ENCODE data around the gene AQP6. TPM values are rescaled to one million over a fixed set of nuclear protein-coding genes. Genes with fewer than 3 reads are reported as not detected.

Gene AQP6
- total and polyA plus RNA-seq, 10 of the 15 experiments (the other 5 are each of a cell fraction or from before 2014, with no cell fraction given), result not detected

GRCh38 chr12:49969651-49970429, 2.9 kb upstream of the AQP6 start:
- Histone ChIP-seq H3K79me2 (ENCODE audit: control insufficient read depth, insufficient read depth, low read length) (no peaks in the 10 kb centered on the region), H3K36me3 (ENCODE audit: control insufficient read depth in 2 of 2, insufficient read depth in 2 of 2, low read length in 1 of 2) (no peaks in the 10 kb centered on the region), H3K27me3 (replicated peaks in 1 of 2; ENCODE audit: control insufficient read depth in 2 of 2, insufficient read depth in 2 of 2, low read length in 1 of 2) (peaks cover 4 to 5% of the 10 kb centered on the region in 2 experiments; a peak in 3 of 4 replicates), H3K4me3 (no peak overlapping the region), H2AFZ (ENCODE audit: control insufficient read depth, low read depth, low read length) (no peak overlapping the region), H3K9me3 (replicated peaks; ENCODE audit: control insufficient read depth, insufficient read depth, low read length) (no peaks in the 10 kb centered on the region), H3K4me2 (ENCODE audit: control insufficient read depth, insufficient read depth) (no peak overlapping the region), H3K27ac (ENCODE audit: control insufficient read depth, insufficient read depth) (no peak overlapping the region), H3K4me1 (ENCODE audit: control insufficient read depth, insufficient read depth, low read length) (peaks cover 8% of the 10 kb centered on the region), H4K20me1 (ENCODE audit: control insufficient read depth, insufficient read depth) (no peaks in the 10 kb centered on the region), H3K9ac (ENCODE audit: control insufficient read depth, insufficient read depth, low read length) (no peak overlapping the region)
- TF ChIP-seq ZNF592 (IDR thresholded peaks at IDR 0.05) (no peak), NR2C1 (IDR thresholded peaks at IDR 0.05) (no peak), HDAC2 (IDR thresholded peaks at IDR 0.05) (no peak), ZNF274 (IDR thresholded peaks at IDR 0.05; ENCODE audit: insufficient read depth, insufficient read length) (no peak), DPF2 (IDR thresholded peaks at IDR 0.05) (no peak), EP300 (IDR thresholded peaks at IDR 0.05; ENCODE audit: borderline replicate concordance in 1 of 2, control insufficient read depth in 1 of 2, low read depth in 2 of 2, low read length in 2 of 2) (no peak), STAT3 (IDR thresholded peaks at IDR 0.05; ENCODE audit: low read depth, low read length) (no peak), PAX5 (IDR thresholded peaks at IDR 0.05; ENCODE audit: borderline replicate concordance, low read depth, low read length) (no peak), SKIL (IDR thresholded peaks at IDR 0.05; ENCODE audit: low read depth, poor library complexity, severe bottlenecking) (no peak), HDGF (IDR thresholded peaks at IDR 0.05) (no peak)
- intact Hi-C loops (cut with micrococcal nuclease; ENCODE audit: unreplicated experiment) (loop anchor here (5.0 kb wide), 1 partner anchor 207 kb away; no protein-coding TSS in a partner anchor), in situ Hi-C loops (cut with MboI) (loop anchor here (5.0 kb wide), 1 partner anchor 97 kb away; no protein-coding TSS in a partner anchor)
- ChIA-PET CTCF (interaction anchor here (0.8 to 5.9 kb wide), 6 partner anchors 11 to 105 kb away, joined by 3 to 121 read pairs (median 27); no protein-coding TSS in a partner anchor), SMC1A (ENCODE audit: uncharacterized antibody, unreplicated experiment) (no interaction called here), POLR2A (no interaction called here), RAD21 (ENCODE audit: unreplicated experiment) (interaction anchor here (5.1 kb wide), 1 partner anchor 98 kb away, joined by 74 read pairs; no protein-coding TSS in a partner anchor)
- no TSS peak for BruUV-seq (replicated peaks)
- 43% methylated on average over 12 of the region's 12 CpGs for WGBS (ENCODE audit: insufficient coverage, insufficient replicate concordance, low lambda C conversion rate, missing lambda C conversion rate)
- FAIRE-seq (no peak), DNase-seq (ENCODE audit: low read depth, low spot score) (no peak), ATAC-seq (no peak)
